GM11168 (cell line): Measurements from ENCODE around the gene ZNF883.
"Not testable (repeated sequence)": the region's sequence is repeated elsewhere in the genome, so short reads cannot be mapped to it uniquely, and the experiment has no call there.

Experiments
- in situ Hi-C: fragments of 300-500 bp; cut with MboI; formaldehyde crosslinking; loops from one replicate; pipeline ENCODE4 v1.12.0; 2022; ENCODE audit warnings: low sequenced_read_pairs; ENCODE audit not compliant: unreplicated experiment

ZNF883 gene

DNA sequence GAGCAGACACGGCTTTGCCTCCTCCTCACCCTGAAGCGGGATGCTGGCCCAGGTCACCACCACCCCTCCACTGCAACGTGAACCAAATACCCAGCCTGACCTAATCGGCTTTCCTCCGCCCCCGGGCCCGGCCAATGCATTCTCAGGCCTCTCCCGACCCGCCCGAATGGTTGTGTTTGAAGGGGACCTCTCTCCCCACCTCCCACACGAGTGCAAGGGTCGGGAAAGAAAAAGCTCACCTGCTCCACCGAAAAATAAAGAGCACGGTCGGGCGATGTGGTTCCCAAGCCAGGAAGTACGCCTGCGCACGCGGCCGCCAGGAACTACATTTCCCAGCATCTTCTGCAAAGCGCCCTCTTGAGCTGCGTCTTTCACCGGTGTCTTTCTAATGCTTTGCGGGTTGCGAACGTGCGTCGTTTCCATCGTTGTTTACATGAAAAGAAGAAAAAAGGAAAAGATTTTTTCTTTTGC lies at the start of gene ZNF883:
ZNF883 (minus strand) TSS at position 282 of the 471 bp plus-strand sequence.
- in situ Hi-C loops, result no loop called here

DNA sequence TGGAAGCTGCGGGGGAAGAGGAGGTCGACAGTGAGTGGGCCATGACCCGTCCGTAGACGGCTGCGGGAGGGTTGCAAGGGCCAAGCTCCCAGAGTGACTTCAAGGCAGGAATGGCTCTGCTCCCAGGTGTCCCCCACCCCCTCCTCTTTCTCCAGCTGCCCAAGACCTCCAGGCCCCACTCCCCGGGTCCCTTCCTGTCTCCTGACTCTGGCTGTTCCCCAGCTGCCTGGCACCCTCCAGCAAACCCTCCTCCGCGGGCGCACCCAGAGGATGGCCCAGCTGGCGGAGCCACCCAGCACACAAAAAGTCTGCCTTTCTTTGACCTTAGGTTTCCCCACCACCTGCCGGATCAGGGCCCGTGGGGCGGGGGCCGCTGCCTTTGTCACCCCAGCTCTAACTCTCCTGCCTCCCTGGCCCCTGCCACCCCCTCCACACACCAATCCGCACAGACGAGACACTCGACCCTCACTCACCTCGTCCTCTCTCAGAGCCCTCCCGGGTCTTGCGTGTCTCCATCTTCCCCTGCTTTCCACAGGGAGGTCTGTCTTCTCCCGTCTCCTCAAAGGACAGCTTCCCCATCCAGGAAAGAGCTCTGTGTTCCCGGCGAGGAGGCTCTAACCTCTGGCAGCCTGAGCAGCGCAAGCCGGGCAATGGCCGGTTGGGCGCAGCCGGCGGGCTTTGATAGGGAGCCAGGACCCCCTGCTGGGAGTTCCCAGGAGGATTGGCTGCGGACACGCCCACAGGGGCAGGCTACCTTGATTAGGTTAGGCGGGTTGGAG lies 49.3 kb upstream of the ZNF883 start:
- in situ Hi-C loops, result not testable (repeated sequence)

DNA sequence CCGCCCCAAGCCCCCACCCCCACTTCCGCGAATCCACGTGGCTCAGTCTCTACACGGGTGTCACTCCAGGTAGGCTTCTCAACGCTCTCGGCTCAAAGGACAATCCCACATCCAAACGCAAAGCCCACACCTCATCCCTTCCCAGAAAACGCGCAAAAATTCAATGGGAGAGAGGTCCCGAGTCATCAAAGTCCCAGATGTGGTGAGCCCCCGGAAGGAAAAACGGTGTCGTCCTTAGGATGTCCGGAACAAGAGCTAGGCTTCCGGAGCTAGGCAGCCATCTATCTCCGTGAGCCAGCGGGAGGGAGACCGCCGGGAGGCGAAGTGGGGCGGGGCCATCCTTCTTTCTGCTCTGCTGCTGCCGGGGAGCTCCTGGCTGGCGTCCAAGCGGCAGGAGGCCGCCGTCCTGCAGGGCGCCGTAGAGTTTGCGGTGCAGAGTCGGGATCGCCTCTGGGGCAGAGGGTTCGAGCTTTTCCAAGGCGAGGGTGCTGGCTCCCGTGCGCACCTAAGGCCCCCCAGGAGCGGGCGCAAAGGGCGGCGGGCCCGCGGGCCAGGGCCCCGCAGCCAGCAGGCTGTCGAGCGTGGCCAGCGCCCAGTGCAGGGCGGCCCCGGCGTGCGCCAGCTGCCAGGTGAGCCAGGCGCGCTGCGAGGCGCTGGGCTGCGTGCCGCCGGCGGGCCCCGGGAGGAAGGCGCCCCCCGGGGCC lies 47.7 kb upstream of the ZNF883 start:
- in situ Hi-C loops, result not testable (repeated sequence)

DNA sequence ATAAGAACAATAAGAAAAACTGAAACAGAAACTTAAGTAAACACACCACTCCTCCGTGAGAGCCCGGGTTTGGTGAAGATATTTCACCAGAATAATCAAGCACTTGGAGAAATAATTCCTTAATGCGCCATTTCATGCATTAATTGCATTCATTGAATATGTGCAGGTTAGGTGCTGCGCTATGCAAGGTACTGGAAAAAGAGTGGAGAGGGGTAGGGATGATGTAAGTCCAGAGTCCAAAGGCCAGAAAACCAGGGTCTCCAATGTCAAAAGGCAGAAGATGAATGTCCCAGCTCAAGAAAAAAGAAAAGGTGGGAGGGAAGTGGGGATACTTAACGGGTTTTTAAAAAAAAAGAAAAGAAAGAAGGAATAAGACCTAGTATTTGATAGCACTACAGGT lies 45.2 kb upstream of the ZNF883 start:
- in situ Hi-C loops, result no loop called here

DNA sequence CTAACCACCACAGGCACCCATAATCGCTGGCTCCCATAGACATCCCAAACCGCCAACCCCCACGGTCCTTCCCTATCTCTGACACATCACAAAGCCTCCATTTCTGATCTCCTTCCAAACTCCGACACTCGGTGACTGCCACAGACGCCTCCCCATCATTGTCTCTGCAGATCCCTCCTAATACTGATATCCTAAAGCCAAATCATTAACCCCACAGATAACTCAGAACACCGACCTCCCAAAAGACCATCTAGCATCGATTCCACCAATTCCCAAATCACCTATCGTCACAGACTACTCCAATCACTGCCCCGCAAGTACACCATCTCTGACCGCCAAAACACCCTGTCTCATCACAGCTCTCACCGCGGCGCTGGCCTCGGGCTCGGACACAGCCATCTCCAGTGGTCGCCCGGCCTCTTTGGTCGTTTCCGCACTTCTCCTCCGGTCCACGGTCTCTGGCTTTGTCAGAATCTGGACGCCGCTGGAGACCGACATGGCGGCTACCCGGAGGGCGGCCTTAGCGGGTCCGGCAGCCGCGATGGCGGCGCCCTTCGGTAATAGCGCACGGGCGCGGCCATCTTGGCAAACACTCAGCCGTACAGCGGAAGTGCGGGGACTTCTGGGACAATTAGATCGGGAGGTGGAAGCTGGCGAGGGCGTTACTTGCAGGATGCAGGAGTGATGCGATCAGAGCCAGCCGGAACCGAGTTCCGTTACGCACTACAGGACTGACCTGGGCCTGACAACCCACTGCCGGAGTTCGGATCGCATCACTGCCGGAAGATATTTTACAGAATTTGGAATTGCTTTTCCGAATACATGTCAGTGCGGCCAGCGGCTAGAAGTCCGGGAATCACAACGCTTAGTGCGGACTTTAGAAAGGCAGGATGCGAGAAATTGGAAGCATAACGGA lies 44.5 kb upstream of the ZNF883 start, which contains the start of gene ZFP37:
ZFP37 (minus strand) TSS at position 534 of the 916 bp plus-strand sequence; CDS start at position 498, 36 bp downstream.
- in situ Hi-C loops, result no loop called here

DNA sequence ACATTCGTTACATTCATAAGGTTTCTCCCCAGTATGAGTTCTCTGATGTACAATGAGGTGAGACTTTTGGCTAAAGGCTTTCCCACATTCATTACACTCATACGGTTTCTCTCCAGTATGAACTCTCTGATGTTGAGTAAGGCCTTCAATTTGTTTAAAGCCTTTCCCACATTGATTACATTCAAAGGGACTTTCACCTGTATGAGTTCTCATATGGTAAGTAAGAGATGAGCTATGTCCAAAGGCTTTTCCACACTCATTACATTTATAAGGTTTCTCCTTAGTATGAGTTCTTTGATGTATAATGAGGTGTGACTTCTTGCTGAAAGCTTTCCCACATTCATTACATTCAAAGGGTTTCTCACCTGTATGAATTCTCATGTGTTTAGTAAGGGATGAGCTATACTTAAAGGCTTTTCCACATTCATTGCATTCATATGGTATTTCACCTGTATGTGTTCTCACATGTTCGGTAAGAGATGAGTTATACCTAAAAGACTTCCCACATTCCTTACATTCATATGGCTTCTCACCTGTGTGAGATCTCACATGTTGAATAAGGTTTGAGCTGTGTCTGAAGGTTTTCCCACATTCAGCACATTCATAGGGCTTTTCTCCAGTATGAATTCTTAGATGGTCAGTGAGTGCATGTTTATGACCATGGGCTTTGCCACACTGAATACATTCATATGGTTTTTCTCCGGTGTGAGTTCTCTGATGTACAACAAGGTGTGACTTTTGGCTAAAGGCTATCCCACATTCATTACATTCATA lies 31.1 kb upstream of the ZNF883 start:
- in situ Hi-C loops, result no loop called here

- in situ Hi-C loops, result no loop called here
These were observed 14.2 kb upstream of the ZNF883 start for GRCh38 chr9:113026200-113026599.

GRCh38 chr9:113018247-113018646 lies 6.3 kb upstream of the ZNF883 start:
- in situ Hi-C loops, result no loop called here

- in situ Hi-C loops, result no loop called here
These were observed 500 bp upstream of the ZNF883 start for GRCh38 chr9:113012492-113012891.

GRCh38 chr9:113005777-113006176 lies 6.2 kb downstream of the ZNF883 start:
- in situ Hi-C loops, result no loop called here

GRCh38 chr9:112997236-112997941 lies 14.6 kb downstream of the ZNF883 start:
- in situ Hi-C loops, result no loop called here

DNA sequence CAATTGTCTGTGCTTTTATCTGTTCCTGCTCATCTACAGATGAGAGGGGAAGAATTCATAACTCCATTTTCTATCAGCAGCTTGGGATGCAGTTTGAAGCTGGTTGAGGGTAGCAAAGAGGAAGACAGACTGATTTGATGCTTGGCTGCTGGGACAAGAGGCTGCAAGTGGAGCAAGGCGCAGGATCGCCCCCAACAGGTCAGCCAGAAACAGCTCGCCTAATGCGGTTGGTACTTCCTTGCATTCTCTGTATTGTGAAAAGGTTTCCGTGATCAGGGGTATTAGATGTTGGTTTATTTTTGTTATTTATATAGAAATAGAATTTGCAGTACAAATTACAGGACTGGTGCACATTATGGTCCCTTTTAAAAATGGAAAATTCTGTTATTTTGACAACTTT lies 40.6 kb downstream of the ZNF883 start:
- in situ Hi-C loops, result no loop called here

DNA sequence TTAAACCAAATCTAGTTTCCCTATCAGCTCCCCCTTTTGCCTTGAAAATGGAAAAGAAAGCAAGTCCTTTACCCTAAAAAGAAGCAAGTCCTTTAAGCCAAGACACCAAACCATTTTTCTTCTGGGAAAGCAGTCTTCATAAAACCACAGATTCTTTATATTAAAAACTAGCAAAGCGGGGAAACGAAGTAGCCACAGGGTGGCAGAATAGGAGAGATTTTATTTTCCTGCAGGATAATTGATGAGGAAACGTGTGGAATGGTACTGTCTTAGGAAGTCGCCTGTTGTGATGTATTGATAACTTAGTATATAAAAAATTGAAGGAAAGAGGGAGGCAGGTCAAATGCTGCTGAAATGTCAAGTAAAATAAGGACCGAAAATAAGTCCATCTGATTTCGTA lies 41.1 kb downstream of the ZNF883 start:
- in situ Hi-C loops, result no loop called here

GRCh38 chr9:112969730-112970129 lies 42.3 kb downstream of the ZNF883 start:
- in situ Hi-C loops, result no loop called here

DNA sequence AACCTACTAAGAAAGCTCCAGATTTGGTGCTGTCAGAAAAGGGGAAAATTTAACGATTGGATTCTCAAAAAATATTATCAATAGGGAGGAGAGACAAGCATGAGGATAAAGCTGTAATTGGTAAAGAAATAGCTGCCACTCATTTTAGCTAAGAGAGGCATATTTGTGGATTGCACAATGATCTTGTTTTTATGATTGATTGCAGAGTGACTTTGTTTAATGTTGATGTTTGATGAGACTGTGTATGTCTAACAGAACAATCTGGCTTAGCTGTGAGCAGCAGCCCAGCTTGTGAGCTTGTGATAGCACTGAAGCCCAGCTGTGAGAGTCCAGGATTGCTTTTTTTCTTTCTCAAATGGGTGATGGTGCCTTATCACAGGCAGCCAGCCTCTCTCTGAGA lies 56.4 kb downstream of the ZNF883 start:
- in situ Hi-C loops, result no loop called here

DNA sequence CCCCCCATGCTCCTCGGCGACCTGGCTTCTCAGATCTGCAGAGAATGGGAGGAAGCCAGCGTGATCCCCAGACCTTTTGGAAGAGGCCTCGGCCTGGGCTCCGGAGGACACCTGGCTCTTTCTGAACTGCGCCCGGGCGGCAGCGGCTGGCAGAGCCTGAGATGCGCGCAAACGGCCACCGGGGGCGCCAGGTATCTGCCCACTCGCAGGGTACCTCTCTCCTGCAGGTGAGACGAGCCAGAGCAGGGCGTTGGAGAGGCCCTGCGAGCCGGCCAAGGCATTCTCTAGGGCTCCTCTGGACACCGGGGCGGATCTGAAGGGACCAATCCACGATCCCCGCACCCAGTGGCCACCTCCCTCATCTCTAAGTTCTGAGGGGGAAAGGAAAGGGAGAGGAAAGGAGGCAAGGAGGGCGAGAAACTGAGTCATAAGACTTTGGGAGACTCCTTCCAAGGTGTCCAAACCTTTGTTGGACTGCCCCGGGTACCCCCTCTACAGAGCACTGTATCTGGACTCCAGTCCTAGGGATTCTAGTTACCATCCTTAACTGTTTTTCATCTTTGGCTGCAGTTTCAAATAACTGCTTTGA lies 66.3 kb downstream of the ZNF883 start:
- in situ Hi-C loops, result no loop called here

- in situ Hi-C loops, result no loop called here
These were observed 72.6 kb downstream of the ZNF883 start for GRCh38 chr9:112939418-112939817.

- in situ Hi-C loops, result no loop called here
These were observed 78.3 kb downstream of the ZNF883 start for GRCh38 chr9:112933696-112934095.
